CD4-positive, alpha-beta T cell treated with Interleukin-10 for 1 hour (primary cell): ENCODE results near the gene TYMS.

Source experiments
- DNase-seq: peaks from one replicate; pipeline ENCODE4 v3.0.0-alpha.2; 2020

The TYMS gene

GRCh38 chr18:657311-658000, at the start of gene TYMS:
Gene TYMS (plus strand): TSS chr18:657653. CDS start chr18:657743, 90 bp downstream.
- peak; percentile 30 for DNase-seq

DNA sequence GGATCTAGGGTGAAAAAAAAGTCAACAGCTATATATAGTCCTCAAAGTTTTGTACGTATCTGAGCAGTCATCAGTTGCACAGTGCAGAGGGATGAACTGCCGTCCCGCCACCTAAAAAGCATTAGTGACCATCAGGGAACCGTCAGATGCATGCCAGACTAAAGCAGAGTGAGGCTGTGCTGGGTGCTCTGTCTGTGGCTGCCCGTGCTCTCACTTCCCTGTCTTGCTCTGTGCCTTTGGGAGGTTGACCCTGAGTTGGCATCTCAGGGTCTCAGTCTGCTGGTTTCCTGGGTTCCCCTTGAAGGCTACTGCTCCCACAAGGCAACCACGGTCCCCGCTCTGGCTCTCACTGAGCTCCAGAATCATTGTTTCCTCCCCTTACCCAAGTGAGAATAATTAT, 49.5 kb upstream of the TYMS start:
- DNase-seq: no peak

DNA sequence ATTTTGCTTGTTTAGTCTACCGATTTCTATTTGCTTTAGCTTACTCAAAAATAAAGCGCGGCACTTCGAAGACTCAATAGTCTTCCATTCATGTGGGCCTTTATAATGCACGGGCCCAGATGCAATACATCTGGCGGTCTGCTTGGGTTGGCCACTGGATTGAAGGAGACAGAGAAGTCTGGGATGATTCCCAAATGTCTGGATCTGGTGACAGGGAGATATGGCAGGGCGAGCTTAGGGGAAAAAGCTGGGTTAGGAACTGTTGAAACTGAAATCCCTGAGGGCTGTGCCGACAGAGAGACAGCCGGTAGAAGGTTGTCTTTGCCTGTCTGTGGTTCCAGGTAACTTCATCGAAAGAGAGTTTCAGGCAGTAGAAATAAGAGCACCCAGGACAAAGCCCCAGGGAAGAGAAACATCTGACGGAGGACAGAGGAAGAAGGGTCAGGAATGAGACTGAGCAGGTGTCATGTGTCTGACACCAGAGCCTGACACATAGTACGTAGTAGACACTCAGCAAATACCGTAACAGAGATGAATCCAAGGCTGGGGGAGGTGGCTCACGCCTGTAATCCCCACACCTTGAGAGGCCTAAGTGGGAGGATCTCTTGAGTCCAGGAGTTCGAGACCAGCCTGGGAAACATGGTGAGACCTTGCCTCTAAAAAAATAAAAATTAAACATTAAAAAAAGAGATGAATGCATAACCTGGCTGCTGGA, 47.1 kb upstream of the TYMS start:
- DNase-seq: no peak

GRCh38 chr18:612156-612555, 45.3 kb upstream of the TYMS start:
- DNase-seq: no peak

GRCh38 chr18:614193-614592, 43.3 kb upstream of the TYMS start:
- no peak for DNase-seq

DNA sequence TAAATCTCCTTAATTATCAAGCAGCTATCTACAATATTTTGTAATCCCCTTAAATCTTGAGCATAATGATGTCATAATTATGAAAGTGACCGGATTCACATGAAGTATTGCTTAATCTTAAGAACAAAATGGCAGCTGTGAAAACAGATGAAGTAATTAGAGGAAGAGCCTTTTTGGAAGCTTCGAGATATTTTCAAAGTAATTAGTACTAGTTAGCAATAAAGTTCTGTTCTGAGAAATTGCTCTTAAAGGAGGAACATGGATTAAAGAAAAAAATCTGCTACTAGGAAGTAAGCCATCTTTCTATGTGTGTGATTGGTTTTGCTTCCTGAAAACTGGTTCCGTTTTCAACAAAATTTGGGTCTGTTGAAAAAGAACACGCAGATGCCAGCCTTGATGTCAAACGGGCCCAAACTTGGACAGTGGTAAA, 42.3 kb upstream of the TYMS start:
- DNase-seq: no peak

DNA sequence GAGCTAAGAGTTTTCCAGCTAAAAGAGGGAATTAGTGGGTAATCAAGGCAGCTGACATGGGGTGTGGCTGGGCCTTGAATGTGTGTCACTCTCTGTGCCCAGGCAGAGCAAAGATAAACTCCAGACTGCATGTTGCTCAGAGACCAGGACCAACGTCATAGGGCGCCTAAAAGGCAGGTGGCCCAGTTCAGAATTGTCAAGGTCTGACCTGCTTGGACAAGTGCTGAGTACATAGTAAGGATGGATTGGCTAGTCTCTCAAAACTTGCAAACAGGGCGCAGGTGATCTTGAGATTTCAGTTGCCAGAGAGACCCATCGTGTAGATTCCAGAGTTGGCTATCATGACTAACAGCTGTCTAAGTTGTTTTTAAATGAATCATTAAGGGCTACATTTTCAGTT, 41.7 kb upstream of the TYMS start:
- DNase-seq: no peak

- peak; percentile 41 for DNase-seq
Measured at GRCh38 chr18:616380-616995, 41.0 kb upstream of the TYMS start.

GRCh38 chr18:617970-618504, 39.4 kb upstream of the TYMS start:
- DNase-seq: no peak

- DNase-seq: no peak
Measured at GRCh38 chr18:618618-619017, 38.8 kb upstream of the TYMS start.

DNA sequence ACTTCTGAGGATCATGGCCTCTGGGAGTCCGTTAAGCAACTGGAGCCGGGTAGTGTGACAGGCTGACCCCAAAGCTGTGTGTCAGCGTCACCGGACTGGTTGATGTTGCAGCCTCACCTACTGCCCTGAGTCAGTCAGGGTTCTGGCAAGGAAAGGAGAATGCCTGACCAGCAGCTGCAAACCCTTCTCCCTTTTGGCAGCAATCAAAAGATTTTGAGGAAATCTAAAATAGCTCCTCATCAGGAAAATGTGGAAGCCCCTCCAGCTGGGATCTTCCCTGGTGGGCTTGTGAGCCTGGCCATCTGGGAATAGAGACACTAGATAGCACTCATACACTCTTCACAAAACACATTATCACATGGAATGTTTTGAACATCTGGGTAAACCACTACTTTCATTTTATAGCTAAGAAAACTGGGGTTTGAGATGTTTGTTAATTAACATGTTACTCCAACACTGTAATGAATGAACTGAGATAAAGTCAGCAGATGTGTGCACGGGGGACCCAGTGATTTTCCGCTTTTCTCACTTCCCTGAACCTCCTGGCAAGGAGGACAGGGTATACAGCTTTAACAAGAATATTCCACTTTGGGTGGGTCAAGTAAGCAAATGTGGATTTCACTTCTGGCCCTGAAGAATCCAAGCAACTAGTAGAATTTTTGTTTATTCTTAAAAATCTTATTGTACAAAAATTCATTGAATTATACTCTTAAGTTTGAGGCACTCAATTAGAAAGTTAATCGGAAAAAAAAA, 36.0 kb upstream of the TYMS start:
- DNase-seq: no peak

GRCh38 chr18:622289-622688, 35.2 kb upstream of the TYMS start:
- no peak for DNase-seq

DNA sequence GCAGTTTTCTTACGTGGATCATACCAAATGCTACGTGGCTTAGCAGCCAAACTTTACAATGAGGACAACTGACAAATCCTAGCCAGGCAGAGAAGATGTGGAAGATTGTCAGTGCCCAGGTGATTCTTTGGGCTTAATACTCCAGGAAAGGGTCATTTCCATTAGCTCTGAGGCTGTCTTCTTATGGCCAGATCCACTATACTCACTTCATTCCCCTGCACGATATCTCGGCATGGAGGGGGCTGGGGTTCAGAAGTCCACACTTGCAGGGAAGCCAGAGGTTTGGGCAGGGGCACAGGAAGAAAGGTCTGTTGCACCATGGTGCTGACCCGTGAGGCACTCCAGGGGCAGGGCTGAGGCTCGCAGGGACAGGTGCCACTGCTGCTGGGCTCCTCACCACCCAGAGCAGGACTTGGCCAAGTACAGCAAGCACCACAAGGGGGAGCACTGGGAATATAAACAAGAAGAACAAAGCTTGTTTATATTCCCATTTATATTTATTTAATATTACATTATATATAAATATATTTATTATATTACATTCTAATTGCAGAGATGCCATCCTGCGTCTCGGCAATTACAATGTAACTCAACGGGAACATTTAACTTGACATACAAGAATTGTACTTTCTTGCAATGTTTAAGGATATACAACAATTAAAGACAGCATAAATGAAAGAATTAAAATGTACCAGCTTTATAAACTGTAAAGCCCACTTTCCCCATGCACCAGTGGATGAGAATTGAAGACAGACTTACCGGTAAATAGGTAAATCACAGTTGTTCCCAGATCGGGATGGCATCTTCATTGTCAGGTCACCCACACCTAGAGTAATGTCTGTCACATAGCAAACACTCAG, 33.5 kb upstream of the TYMS start:
- DNase-seq: peak; percentile 59

DNA sequence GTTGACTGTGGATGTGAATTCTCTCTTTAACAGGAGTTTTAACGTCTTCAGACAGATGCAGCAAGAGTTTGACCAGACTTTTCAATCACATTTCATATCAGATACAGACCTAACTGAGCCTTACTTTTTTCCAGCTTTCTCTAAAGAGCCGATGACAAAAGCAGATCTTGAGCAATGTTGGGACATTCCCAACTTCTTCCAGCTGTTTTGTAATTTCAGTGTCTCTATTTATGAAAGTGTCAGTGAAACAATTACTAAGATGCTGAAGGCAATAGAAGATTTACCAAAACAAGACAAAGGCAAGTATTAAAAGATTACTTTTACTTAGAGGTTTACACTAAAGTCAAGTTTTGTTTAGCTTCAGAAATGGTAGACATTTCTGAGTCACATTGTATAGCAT, 30.2 kb upstream of the TYMS start:
- no peak for DNase-seq

GRCh38 chr18:629269-630150, 27.9 kb upstream of the TYMS start:
- DNase-seq: no peak

GRCh38 chr18:631560-631959, 25.9 kb upstream of the TYMS start:
- no peak for DNase-seq

GRCh38 chr18:634551-635045, 22.9 kb upstream of the TYMS start:
- DNase-seq: no peak

DNA sequence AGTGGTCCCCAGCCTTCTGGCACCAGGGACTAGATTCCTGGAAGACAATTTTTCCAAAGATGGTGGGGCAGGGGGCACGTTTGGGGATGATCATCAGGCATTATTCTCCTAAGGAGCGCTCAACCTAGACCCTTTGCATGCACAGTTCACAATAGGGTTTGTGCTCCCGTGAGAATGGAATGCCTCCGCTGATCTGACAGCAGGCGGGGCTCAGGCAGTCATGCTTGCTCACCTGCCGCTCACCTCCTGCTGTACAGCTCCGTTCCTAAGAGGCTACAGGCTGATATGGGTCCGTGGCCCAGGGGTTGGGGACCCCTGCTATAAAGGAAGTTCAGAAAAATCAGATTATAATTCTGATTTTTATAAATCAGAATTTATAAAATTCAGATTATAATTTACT, 22.3 kb upstream of the TYMS start:
- no peak for DNase-seq

- no peak for DNase-seq
Measured at GRCh38 chr18:641224-641623, 16.2 kb upstream of the TYMS start.

GRCh38 chr18:644395-645004, 13.0 kb upstream of the TYMS start:
- DNase-seq: no peak

- DNase-seq: no peak
Measured at GRCh38 chr18:647304-647703, 10.1 kb upstream of the TYMS start.
